HEK293 (cell line): ENCODE measurements around the gene GLT1D1.

ENCODE experiments used
- BCL11A ChIP-seq: fragments of 450-650 bp; formaldehyde crosslinking; IDR thresholded peaks from 2 replicates; pipeline ENCODE4 v1.5.1; 2016; ENCODE audit warnings: low read depth, missing biosample characterization, missing genetic modification characterization
- OVOL3 ChIP-seq: fragments of 450-650 bp; formaldehyde crosslinking; IDR thresholded peaks from 2 replicates; pipeline ENCODE4 v1.5.1; 2016; ENCODE audit warnings: missing biosample characterization, missing genetic modification characterization
- REPIN1 ChIP-seq: fragments of 450-650 bp; formaldehyde crosslinking; IDR thresholded peaks from 2 replicates; pipeline ENCODE4 v1.5.1; 2017; ENCODE audit warnings: missing biosample characterization, missing genetic modification characterization, low read depth
- WT1 ChIP-seq: fragments of 450-650 bp; formaldehyde crosslinking; IDR thresholded peaks from 2 replicates; pipeline ENCODE4 v1.5.1; 2016; ENCODE audit warnings: missing biosample characterization, missing genetic modification characterization
- ZBTB8A ChIP-seq: fragments of 450-650 bp; formaldehyde crosslinking; IDR thresholded peaks from 2 replicates; pipeline ENCODE4 v1.5.1; 2016; ENCODE audit warnings: missing biosample characterization, missing genetic modification characterization
- ZFP37 ChIP-seq: fragments of 450-650 bp; formaldehyde crosslinking; IDR thresholded peaks from 2 replicates; pipeline ENCODE4 v1.5.1; 2016; ENCODE audit warnings: missing biosample characterization, missing genetic modification characterization
- ZNF121 ChIP-seq: fragments of 450-650 bp; formaldehyde crosslinking; IDR thresholded peaks from 2 replicates; pipeline ENCODE4 v1.5.1; 2016; ENCODE audit warnings: missing biosample characterization, missing genetic modification characterization
- ZNF202 ChIP-seq: fragments of 450-650 bp; formaldehyde crosslinking; IDR thresholded peaks from 2 replicates; pipeline ENCODE4 v1.5.1; 2016; ENCODE audit warnings: missing biosample characterization, missing genetic modification characterization, borderline replicate concordance
- ZNF302 ChIP-seq: fragments of 450-650 bp; formaldehyde crosslinking; IDR thresholded peaks from 2 replicates; pipeline ENCODE4 v1.5.1; 2016; ENCODE audit warnings: missing biosample characterization, missing genetic modification characterization, low read depth
- ZNF366 ChIP-seq: fragments of 450-650 bp; formaldehyde crosslinking; conservative IDR thresholded peaks from 2 replicates; pipeline ENCODE4 v1.5.1; 2016; ENCODE audit warnings: missing biosample characterization, missing genetic modification characterization
- ZNF510 ChIP-seq: fragments of 450-650 bp; formaldehyde crosslinking; IDR thresholded peaks from 2 replicates; pipeline ENCODE4 v1.5.1; 2018; ENCODE audit warnings: mild to moderate bottlenecking, missing genetic modification characterization, missing biosample characterization; ENCODE audit not compliant: insufficient replicate concordance
- ZNF623 ChIP-seq: fragments of 450-650 bp; formaldehyde crosslinking; IDR thresholded peaks from 2 replicates; pipeline ENCODE4 v1.5.1; 2016; ENCODE audit warnings: missing biosample characterization, missing genetic modification characterization
- ZNF626 ChIP-seq: fragments of 450-650 bp; sonication (Bioruptor Pico); formaldehyde crosslinking; IDR thresholded peaks from 2 replicates; pipeline ENCODE4 v1.5.1; 2018; ENCODE audit warnings: missing biosample characterization, missing genetic modification characterization, inconsistent platforms
- ZNF670 ChIP-seq: fragments of 450-650 bp; formaldehyde crosslinking; IDR thresholded peaks from 2 replicates; pipeline ENCODE4 v1.5.1; 2016; ENCODE audit warnings: missing biosample characterization, missing genetic modification characterization, low read depth
- ZNF701 ChIP-seq: fragments of 450-650 bp; formaldehyde crosslinking; IDR thresholded peaks from 2 replicates; pipeline ENCODE4 v1.5.1; 2016; ENCODE audit warnings: missing biosample characterization, missing genetic modification characterization
- TF ChIP-seq, protein P1 (sequence below): fragments of 450-650 bp; formaldehyde crosslinking; IDR thresholded peaks from 2 replicates; pipeline ENCODE4 v1.5.1; 2016; ENCODE audit warnings: missing biosample characterization, missing genetic modification characterization
- TF ChIP-seq, protein P2 (sequence below): fragments of 450-650 bp; IDR thresholded peaks from 2 replicates; pipeline ENCODE4 v1.5.1; 2018; ENCODE audit warnings: missing biosample characterization, mild to moderate bottlenecking, missing genetic modification characterization
- TF ChIP-seq, protein P3 (sequence below): fragments of 450-650 bp; formaldehyde crosslinking; IDR thresholded peaks from 2 replicates; pipeline ENCODE4 v1.5.1; 2017; ENCODE audit warnings: missing biosample characterization, missing genetic modification characterization
- TF ChIP-seq, protein P4 (sequence below): fragments of 450-650 bp; formaldehyde crosslinking; conservative IDR thresholded peaks from 2 replicates; pipeline ENCODE4 v1.5.1; 2016; ENCODE audit warnings: low read depth, missing biosample characterization, missing genetic modification characterization
- TF ChIP-seq, protein P5 (sequence below): fragments of 450-650 bp; formaldehyde crosslinking; IDR thresholded peaks from 2 replicates; pipeline ENCODE4 v1.5.1; 2016; ENCODE audit warnings: missing biosample characterization, missing genetic modification characterization, borderline replicate concordance
- TF ChIP-seq, protein P6 (sequence below): fragments of 450-650 bp; formaldehyde crosslinking; IDR thresholded peaks from 2 replicates; pipeline ENCODE4 v1.5.1; 2016; ENCODE audit warnings: missing biosample characterization, missing genetic modification characterization
- TF ChIP-seq, protein P7 (sequence below): fragments of 450-650 bp; formaldehyde crosslinking; IDR thresholded peaks from 2 replicates; pipeline ENCODE4; 2016; ENCODE audit warnings: missing biosample characterization, missing genetic modification characterization

Gene GLT1D1

DNA sequence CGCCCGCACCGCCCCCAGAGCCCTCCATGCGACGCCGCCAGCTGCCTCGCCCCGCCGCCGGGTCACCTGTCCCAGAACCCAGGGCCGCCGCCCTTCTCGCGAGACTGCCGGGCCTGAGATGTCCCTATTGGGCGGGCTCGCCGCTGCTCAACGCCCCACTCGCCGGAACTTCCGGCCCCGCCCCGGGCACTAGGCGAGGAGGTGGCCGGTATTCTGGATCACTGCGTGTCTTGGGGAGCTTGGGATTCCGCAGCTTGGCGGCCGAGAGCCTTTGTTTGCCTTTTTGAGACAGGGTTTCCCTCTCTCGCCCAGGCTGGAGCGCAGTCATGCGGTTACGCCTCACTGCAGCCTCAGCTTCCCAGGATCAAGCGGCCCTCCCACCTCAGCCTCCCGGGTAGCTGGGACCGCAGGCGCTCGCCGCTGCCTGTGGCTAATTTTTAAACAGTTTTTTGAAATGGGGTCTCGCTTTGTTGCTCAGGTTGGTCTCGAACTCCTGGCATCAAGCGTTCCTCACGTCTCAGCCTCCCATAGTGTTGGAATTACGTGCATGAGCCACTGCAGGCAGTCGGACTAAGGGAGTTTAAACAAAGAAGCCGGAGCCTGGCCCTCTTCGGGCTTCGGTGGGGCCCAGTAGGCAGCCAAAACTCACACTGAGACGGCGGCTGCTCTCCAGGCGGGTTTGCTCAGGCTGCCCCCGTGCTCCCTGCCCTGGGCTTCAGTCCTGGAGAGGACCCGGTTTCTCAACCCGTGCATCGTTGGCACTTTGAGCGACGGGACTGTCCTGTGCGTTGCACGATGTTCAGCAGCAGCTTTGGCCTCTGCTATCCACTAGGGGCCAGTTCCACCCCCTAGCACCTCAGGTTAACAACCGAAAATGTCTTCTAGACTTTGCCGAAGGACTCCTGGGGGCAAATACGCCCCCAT, 29.1 kb upstream of the GLT1D1 start, which contains the start of gene SLC15A4 (continued):
- TF ChIP-seq ZNF202 (tag by site-specific recombination), result no peak
- TF ChIP-seq ZNF302 (tag by site-specific recombination), result no peak
- TF ChIP-seq, protein P1, sequence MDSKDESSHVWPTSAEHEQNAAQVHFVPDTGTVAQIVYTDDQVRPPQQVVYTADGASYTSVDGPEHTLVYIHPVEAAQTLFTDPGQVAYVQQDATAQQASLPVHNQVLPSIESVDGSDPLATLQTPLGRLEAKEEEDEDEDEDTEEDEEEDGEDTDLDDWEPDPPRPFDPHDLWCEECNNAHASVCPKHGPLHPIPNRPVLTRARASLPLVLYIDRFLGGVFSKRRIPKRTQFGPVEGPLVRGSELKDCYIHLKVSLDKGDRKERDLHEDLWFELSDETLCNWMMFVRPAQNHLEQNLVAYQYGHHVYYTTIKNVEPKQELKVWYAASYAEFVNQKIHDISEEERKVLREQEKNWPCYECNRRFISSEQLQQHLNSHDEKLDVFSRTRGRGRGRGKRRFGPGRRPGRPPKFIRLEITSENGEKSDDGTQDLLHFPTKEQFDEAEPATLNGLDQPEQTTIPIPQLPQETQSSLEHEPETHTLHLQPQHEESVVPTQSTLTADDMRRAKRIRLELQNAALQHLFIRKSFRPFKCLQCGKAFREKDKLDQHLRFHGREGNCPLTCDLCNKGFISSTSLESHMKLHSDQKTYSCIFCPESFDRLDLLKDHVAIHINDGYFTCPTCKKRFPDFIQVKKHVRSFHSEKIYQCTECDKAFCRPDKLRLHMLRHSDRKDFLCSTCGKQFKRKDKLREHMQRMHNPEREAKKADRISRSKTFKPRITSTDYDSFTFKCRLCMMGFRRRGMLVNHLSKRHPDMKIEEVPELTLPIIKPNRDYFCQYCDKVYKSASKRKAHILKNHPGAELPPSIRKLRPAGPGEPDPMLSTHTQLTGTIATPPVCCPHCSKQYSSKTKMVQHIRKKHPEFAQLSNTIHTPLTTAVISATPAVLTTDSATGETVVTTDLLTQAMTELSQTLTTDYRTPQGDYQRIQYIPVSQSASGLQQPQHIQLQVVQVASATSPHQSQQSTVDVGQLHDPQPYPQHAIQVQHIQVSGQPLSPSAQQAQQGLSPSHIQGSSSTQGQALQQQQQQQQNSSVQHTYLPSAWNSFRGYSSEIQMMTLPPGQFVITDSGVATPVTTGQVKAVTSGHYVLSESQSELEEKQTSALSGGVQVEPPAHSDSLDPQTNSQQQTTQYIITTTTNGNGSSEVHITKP (tag by site-specific recombination), result no peak
- no peak for TF ChIP-seq ZNF626 (tag by site-specific recombination)
- TF ChIP-seq, protein P2, sequence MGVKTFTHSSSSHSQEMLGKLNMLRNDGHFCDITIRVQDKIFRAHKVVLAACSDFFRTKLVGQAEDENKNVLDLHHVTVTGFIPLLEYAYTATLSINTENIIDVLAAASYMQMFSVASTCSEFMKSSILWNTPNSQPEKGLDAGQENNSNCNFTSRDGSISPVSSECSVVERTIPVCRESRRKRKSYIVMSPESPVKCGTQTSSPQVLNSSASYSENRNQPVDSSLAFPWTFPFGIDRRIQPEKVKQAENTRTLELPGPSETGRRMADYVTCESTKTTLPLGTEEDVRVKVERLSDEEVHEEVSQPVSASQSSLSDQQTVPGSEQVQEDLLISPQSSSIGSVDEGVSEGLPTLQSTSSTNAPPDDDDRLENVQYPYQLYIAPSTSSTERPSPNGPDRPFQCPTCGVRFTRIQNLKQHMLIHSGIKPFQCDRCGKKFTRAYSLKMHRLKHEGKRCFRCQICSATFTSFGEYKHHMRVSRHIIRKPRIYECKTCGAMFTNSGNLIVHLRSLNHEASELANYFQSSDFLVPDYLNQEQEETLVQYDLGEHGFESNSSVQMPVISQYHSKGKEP, result no peak
- TF ChIP-seq, protein P3, sequence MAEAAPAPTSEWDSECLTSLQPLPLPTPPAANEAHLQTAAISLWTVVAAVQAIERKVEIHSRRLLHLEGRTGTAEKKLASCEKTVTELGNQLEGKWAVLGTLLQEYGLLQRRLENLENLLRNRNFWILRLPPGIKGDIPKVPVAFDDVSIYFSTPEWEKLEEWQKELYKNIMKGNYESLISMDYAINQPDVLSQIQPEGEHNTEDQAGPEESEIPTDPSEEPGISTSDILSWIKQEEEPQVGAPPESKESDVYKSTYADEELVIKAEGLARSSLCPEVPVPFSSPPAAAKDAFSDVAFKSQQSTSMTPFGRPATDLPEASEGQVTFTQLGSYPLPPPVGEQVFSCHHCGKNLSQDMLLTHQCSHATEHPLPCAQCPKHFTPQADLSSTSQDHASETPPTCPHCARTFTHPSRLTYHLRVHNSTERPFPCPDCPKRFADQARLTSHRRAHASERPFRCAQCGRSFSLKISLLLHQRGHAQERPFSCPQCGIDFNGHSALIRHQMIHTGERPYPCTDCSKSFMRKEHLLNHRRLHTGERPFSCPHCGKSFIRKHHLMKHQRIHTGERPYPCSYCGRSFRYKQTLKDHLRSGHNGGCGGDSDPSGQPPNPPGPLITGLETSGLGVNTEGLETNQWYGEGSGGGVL (tag by site-specific recombination), result no peak
- peak; percentile 92 for TF ChIP-seq ZBTB8A
- TF ChIP-seq OVOL3 (tag by site-specific recombination), result no peak
- TF ChIP-seq, protein P4, sequence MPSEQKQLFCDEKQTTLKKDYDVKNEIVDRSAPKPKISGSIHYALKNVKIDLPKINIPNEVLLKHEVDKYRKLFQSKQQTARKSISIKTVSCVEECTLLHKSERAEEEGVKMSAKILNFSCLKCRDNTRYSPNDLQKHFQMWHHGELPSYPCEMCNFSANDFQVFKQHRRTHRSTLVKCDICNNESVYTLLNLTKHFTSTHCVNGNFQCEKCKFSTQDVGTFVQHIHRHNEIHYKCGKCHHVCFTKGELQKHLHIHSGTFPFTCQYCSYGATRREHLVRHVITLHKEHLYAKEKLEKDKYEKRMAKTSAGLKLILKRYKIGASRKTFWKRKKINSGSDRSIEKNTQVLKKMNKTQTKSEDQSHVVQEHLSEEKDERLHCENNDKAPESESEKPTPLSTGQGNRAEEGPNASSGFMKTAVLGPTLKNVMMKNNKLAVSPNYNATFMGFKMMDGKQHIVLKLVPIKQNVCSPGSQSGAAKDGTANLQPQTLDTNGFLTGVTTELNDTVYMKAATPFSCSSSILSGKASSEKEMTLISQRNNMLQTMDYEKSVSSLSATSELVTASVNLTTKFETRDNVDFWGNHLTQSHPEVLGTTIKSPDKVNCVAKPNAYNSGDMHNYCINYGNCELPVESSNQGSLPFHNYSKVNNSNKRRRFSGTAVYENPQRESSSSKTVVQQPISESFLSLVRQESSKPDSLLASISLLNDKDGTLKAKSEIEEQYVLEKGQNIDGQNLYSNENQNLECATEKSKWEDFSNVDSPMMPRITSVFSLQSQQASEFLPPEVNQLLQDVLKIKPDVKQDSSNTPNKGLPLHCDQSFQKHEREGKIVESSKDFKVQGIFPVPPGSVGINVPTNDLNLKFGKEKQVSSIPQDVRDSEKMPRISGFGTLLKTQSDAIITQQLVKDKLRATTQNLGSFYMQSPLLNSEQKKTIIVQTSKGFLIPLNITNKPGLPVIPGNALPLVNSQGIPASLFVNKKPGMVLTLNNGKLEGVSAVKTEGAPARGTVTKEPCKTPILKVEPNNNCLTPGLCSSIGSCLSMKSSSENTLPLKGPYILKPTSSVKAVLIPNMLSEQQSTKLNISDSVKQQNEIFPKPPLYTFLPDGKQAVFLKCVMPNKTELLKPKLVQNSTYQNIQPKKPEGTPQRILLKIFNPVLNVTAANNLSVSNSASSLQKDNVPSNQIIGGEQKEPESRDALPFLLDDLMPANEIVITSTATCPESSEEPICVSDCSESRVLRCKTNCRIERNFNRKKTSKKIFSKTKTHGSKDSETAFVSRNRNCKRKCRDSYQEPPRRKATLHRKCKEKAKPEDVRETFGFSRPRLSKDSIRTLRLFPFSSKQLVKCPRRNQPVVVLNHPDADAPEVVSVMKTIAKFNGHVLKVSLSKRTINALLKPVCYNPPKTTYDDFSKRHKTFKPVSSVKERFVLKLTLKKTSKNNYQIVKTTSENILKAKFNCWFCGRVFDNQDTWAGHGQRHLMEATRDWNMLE (tag by site-specific recombination), result peak; percentile 77
- TF ChIP-seq WT1 (tag by site-specific recombination), result no peak
- TF ChIP-seq REPIN1 (tag by site-specific recombination), result no peak
- 0 out of 2 replicates have a peak, but pooled peaks have one; percentile 31 for TF ChIP-seq ZFP37 (tag by site-specific recombination)
- TF ChIP-seq ZNF701 (tag by site-specific recombination), result no peak
- TF ChIP-seq, protein P5, sequence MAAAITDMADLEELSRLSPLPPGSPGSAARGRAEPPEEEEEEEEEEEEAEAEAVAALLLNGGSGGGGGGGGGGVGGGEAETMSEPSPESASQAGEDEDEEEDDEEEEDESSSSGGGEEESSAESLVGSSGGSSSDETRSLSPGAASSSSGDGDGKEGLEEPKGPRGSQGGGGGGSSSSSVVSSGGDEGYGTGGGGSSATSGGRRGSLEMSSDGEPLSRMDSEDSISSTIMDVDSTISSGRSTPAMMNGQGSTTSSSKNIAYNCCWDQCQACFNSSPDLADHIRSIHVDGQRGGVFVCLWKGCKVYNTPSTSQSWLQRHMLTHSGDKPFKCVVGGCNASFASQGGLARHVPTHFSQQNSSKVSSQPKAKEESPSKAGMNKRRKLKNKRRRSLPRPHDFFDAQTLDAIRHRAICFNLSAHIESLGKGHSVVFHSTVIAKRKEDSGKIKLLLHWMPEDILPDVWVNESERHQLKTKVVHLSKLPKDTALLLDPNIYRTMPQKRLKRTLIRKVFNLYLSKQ (tag by site-specific recombination), result no peak
- TF ChIP-seq ZNF623 (tag by site-specific recombination), result no peak
- TF ChIP-seq ZNF121, result no peak
- TF ChIP-seq, protein P6, sequence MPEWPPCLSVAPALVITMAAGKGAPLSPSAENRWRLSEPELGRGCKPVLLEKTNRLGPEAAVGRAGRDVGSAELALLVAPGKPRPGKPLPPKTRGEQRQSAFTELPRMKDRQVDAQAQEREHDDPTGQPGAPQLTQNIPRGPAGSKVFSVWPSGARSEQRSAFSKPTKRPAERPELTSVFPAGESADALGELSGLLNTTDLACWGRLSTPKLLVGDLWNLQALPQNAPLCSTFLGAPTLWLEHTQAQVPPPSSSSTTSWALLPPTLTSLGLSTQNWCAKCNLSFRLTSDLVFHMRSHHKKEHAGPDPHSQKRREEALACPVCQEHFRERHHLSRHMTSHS, result no peak
- no peak for TF ChIP-seq ZNF670
- no peak for TF ChIP-seq BCL11A
- TF ChIP-seq ZNF510, result no peak
- TF ChIP-seq ZNF366, result no peak
- TF ChIP-seq, protein P7, sequence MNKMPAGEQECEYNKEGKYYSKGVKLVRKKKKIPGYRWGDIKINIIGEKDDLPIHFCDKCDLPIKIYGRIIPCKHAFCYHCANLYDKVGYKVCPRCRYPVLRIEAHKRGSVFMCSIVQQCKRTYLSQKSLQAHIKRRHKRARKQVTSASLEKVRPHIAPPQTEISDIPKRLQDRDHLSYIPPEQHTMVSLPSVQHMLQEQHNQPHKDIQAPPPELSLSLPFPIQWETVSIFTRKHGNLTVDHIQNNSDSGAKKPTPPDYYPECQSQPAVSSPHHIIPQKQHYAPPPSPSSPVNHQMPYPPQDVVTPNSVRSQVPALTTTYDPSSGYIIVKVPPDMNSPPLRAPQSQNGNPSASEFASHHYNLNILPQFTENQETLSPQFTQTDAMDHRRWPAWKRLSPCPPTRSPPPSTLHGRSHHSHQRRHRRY (tag by site-specific recombination), result no peak
